GM12874 (cell line): ENCODE results near the gene RAVER1.

Source experiments
- CTCF ChIP-seq: IDR thresholded peaks from 2 replicates; pipeline ENCODE4 v1.5.1; 2011; ENCODE audit warnings: low read depth, mild to moderate bottlenecking, control low read depth, low read length, moderate library complexity; ENCODE audit not compliant: insufficient read depth

RAVER1 gene

DNA sequence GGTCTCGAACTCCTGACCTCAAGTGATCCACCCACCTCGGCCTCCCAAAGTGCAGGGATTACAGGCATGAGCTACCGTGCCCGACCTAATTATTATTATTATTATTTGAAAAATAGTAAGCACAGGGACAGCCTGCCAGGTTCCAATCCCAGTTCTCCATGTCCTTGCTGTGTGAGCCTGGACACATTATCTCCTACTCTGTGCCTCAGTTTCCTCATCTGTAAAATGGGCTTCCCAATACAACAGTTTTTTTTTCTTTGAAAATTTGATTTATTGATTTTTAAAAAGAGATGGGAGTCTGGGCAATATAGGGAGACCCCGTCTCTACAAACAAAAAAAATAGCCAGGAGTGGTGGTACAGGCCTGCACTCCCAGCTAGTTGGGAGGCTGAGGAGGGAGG, 27.0 kb downstream of the RAVER1 start:
- TF ChIP-seq CTCF, result no peak

DNA sequence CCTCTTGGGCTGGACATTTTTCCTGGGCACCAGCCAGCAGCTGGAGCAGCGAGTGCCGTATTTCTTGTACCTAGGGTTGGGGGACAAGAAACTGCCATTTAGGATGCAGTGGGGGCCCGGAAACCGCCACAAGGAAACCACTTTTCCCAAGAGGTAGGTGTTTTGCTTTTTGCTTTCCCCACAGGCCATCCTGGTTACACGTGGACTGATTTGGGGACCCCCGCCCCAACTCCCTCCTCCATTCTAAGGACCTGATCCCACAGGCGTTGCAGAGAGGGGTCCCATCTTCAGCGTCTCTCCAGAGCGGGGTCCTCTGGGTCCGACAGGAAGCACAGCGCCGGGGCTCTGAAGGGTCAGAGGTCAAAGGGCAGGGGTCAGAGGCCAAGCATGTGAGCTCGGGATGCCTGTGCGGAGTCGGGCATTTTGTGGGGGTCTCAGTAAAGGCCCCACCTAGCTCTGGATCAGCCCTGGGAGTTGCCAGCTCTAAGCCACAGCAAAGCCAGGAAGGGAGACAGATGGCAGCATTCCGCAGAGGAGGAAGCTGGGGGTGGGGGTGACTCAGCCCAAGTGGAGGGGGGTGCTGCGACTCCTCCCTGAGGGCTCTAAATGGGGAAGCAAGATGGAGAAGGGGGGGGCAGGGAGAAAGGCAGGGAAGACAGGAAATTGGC, 28.1 kb downstream of the RAVER1 start:
- no peak for TF ChIP-seq CTCF

DNA sequence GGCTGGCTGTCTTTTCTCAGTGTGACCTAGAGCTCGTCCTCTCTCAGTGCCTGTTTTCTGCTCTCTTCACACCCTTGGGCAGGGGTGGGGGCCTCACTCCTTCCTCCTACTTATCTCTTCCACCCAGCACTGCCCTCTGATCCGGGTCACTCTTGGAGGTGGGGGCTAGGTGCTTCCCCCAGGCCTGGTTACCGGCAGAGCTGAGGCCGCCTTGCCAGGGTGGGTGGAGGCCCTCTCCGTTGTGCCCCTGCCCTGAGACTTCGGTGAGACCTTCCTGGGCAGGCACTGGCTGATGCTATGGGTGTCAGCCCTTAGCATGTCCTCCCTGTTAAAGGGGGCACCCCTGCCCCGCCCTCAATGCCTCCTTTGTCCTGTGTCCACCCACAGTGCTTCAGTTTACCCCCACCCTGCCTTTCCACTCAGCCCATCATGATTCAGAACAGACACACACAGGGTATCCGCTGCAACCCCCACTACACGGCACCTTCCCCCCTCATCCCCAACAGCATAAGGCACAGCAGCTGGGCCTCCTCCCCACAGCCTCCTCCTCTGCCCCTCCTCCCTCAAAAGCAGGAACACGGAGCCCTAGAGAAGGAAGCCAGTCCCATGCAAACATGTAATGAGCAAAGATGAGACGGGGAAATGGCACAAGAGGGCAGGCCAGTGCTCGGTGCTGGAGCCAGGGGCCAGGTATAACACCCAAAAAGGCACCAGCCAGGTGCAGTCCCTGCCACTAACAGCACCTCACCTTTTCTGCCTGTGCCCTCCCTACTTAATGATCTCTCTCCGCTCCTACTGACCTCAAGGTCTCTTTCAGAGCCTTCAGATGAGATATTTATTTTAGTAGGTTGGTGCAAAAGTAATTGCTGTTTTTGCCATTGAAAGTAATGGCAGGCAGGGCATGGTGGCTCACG, 33.5 kb downstream of the RAVER1 start:
- no peak for TF ChIP-seq CTCF

DNA sequence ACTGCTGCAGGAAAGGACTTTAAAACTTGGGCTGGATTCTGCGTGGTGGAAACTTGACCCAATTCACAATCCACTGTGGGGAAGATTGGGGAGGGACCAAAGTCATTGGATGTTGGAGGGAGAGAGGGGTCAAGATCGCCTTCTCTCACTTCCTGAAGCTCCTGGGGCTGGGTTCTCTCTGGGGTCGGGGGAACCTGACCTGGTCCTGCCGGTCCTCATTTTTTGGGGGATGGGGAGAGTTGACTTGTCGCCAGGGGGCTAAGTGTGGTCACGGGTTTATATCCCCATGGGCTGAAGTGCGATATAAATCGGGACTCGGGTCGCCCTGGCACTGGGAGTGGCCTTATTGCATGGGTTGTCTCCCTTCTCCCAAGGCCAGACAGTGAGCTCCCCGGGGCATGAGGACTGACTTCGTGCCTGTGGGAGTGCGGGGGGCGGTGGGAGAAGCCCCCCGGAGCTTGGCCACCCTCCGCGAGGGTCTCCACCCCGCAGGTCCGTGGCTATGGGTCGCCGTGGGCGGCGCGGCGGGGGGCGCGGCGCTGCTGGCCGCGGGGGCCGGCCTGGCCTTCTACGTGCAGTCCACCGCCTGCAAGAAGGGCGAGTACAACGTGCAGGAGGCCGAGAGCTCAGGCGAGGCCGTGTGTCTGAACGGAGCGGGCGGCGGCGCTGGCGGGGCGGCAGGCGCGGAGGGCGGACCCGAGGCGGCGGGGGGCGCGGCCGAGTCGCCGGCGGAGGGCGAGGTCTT, 37.3 kb downstream of the RAVER1 start:
- no peak for TF ChIP-seq CTCF

GRCh38 chr19:10295305-10295846, 38.0 kb downstream of the RAVER1 start:
- TF ChIP-seq CTCF, result peak; percentile 36

DNA sequence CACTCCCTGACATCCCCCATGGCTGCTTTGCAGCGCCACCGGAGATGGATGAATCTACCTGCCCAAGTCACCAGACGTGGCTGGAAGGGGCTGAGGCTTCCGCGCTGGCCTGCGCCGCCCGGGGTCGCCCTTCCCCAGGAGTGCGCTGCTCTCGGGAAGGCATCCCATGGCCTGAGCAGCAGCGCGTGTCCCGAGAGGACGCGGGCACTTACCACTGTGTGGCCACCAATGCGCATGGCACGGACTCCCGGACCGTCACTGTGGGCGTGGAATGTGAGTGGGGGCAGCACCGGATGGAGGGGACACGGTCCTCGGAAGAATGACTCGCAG, 39.0 kb downstream of the RAVER1 start:
- no peak for TF ChIP-seq CTCF
